Astrocyte (in vitro differentiated cells and primary cell): ENCODE data around the gene TOX3. TPM values are rescaled to one million over a fixed set of nuclear protein-coding genes. Genes with fewer than 3 reads are reported as not detected.

Source experiments
- DNase-seq: peaks from one replicate; pipeline ENCODE4 v3.0.0-alpha.2; 2010; ENCODE audit warnings: low read depth
- FAIRE-seq: peaks from 2 replicates; lab custom pipeline; 2011; peaks lifted over from hg19 to GRCh38; lab: Jason Lieb, UNC
- H2AFZ ChIP-seq: 2 replicates; pipeline ENCODE4 v1.6.0; 2012; ENCODE audit warnings: low read depth, low read length, inconsistent platforms
- H3K27ac ChIP-seq: 2 replicates; pipeline ENCODE4 v1.5.1; 2011; ENCODE audit warnings: low read depth, low read length, inconsistent platforms
- H3K27me3 ChIP-seq: 2 replicates; pipeline ENCODE4 v1.6.0; 2011; ENCODE audit warnings: low read length, inconsistent platforms; ENCODE audit not compliant: insufficient read depth
- H3K36me3 ChIP-seq: 2 replicates; pipeline ENCODE4 v1.5.1; 2011; ENCODE audit warnings: low read length, inconsistent platforms; ENCODE audit not compliant: insufficient read depth
- H3K4me1 ChIP-seq: 2 replicates; pipeline ENCODE4 v1.5.1; 2011; ENCODE audit warnings: low read length, inconsistent platforms; ENCODE audit not compliant: insufficient read depth
- H3K4me2 ChIP-seq: 2 replicates; pipeline ENCODE4 v1.6.0; 2012; ENCODE audit warnings: low read length, inconsistent platforms
- H3K4me3 ChIP-seq: 2 replicates; pipeline ENCODE4 v1.5.1; 2011; ENCODE audit warnings: low read depth, mild to moderate bottlenecking, low read length, inconsistent platforms; ENCODE audit not compliant: insufficient read depth
- H3K79me2 ChIP-seq: 2 replicates; pipeline ENCODE4 v1.6.0; 2012; ENCODE audit warnings: mild to moderate bottlenecking, low read length, inconsistent platforms; ENCODE audit not compliant: insufficient read depth
- H3K9ac ChIP-seq: 2 replicates; pipeline ENCODE4 v1.6.0; 2012; ENCODE audit warnings: mild to moderate bottlenecking, low read length, inconsistent platforms
- H3K9me3 ChIP-seq: 2 replicates; pipeline ENCODE4 v1.5.1; 2012; ENCODE audit warnings: low read depth, mild to moderate bottlenecking, low read length, inconsistent platforms; ENCODE audit not compliant: insufficient read depth
- H4K20me1 ChIP-seq: 2 replicates; pipeline ENCODE4 v1.6.0; 2012; ENCODE audit warnings: low read length, inconsistent platforms; ENCODE audit not compliant: insufficient read depth
- H3K27ac Mint-ChIP-seq: one replicate; pipeline ENCODE4 v1.8.0; 2021; ENCODE audit warnings: mild to moderate bottlenecking, mixed read lengths; ENCODE audit not compliant: unreplicated experiment
- H3K27me3 Mint-ChIP-seq: one replicate; pipeline ENCODE4 v1.8.0; 2021; ENCODE audit warnings: low read depth, mixed read lengths; ENCODE audit not compliant: unreplicated experiment
- H3K36me3 Mint-ChIP-seq: one replicate; pipeline ENCODE4 v1.8.0; 2021; ENCODE audit warnings: low read depth, mixed read lengths; ENCODE audit not compliant: unreplicated experiment
- H3K4me1 Mint-ChIP-seq: one replicate; pipeline ENCODE4 v1.8.0; 2021; ENCODE audit warnings: low read depth, mixed read lengths; ENCODE audit not compliant: unreplicated experiment
- H3K4me3 Mint-ChIP-seq: one replicate; pipeline ENCODE4 v1.8.0; 2021; ENCODE audit warnings: mild to moderate bottlenecking, moderate library complexity, mixed read lengths; ENCODE audit not compliant: unreplicated experiment
- H3K9me3 Mint-ChIP-seq: one replicate; pipeline ENCODE4 v1.8.0; 2021; ENCODE audit warnings: mild to moderate bottlenecking, mixed read lengths; ENCODE audit not compliant: unreplicated experiment
- EZH2 ChIP-seq: IDR thresholded peaks from 2 replicates; pipeline ENCODE4 v1.6.1; 2012; ENCODE audit warnings: mild to moderate bottlenecking, low read length, inconsistent platforms; ENCODE audit not compliant: insufficient read depth
- total RNA-seq: library from RNA; stranded (reverse); gene quantifications from 2 replicates; pipeline ENCODE4 v1.2.1, GENCODE V29; 2021
- TF ChIP-seq, protein P1 (sequence below): IDR thresholded peaks from 2 replicates; pipeline ENCODE4 v1.5.1; 2011; ENCODE audit warnings: low read depth, mild to moderate bottlenecking, inconsistent platforms, low read length, moderate library complexity; ENCODE audit not compliant: insufficient read depth

The TOX3 gene
- total RNA-seq, 1 donor from 2014 or later = 2.3 TPM

DNA sequence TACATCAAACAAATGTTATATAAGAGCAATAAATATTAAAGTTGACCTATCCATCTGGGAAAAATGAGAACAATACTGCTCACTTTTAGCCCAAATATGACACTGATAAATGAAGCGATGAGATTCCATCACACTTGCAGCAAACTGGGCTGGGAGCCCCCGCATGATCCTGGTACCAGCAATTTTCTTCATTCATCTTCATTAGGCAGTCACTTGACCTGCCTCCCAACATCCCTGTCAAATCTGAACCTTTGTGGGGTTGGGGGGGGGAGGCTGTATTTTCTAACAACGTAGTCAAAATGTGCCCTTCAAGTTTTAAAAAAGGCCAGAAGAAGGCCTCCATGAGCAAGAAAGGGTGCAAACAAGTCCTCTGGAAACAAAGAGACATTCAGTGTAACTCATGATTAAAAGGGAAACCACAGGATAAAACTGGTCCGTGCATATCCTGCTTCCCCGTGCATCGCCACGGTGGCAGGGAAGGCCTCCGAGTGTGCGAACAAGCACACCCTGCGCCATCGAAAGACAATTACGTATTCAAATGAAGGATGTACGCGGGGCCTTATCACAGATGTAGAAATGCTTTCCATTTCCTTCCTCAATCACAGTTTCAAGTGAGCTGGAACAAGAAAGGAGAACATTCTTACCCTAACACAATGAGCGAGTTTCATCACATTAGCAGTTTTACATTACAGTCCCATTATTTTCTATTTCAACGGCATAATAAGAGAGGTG is 48.4 kb downstream of the TOX3 start:
- peak overlapping the region; percentile 30 for H3K9ac ChIP-seq
- Mint-ChIP-seq H3K27me3 (no peaks in the 10 kb centered on the region), H3K27ac (peak overlapping the region; percentile 92), H3K4me3 (no peak overlapping the region), H3K36me3 (no peaks in the 10 kb centered on the region), H3K4me1 (peaks cover 5% of the 10 kb centered on the region), H3K9me3 (no peaks in the 10 kb centered on the region)
- H3K4me2 ChIP-seq = peak overlapping the region; percentile 74
- FAIRE-seq (no peak), DNase-seq (peak; percentile 8)
- H4K20me1 ChIP-seq = no peaks in the 10 kb centered on the region
- H3K27me3 ChIP-seq = no peaks in the 10 kb centered on the region
- H3K4me3 ChIP-seq = peak overlapping the region; percentile 20
- H3K9me3 ChIP-seq = no peaks in the 10 kb centered on the region
- no peaks in the 10 kb centered on the region for H3K79me2 ChIP-seq
- peak overlapping the region; percentile 80 for H2AFZ ChIP-seq
- H3K4me1 ChIP-seq = peaks cover 2% of the 10 kb centered on the region
- TF ChIP-seq, protein P1, sequence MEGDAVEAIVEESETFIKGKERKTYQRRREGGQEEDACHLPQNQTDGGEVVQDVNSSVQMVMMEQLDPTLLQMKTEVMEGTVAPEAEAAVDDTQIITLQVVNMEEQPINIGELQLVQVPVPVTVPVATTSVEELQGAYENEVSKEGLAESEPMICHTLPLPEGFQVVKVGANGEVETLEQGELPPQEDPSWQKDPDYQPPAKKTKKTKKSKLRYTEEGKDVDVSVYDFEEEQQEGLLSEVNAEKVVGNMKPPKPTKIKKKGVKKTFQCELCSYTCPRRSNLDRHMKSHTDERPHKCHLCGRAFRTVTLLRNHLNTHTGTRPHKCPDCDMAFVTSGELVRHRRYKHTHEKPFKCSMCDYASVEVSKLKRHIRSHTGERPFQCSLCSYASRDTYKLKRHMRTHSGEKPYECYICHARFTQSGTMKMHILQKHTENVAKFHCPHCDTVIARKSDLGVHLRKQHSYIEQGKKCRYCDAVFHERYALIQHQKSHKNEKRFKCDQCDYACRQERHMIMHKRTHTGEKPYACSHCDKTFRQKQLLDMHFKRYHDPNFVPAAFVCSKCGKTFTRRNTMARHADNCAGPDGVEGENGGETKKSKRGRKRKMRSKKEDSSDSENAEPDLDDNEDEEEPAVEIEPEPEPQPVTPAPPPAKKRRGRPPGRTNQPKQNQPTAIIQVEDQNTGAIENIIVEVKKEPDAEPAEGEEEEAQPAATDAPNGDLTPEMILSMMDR = no peak
- no peak for TF ChIP-seq EZH2
- H3K36me3 ChIP-seq = no peaks in the 10 kb centered on the region
- H3K27ac ChIP-seq = no peak overlapping the region

DNA sequence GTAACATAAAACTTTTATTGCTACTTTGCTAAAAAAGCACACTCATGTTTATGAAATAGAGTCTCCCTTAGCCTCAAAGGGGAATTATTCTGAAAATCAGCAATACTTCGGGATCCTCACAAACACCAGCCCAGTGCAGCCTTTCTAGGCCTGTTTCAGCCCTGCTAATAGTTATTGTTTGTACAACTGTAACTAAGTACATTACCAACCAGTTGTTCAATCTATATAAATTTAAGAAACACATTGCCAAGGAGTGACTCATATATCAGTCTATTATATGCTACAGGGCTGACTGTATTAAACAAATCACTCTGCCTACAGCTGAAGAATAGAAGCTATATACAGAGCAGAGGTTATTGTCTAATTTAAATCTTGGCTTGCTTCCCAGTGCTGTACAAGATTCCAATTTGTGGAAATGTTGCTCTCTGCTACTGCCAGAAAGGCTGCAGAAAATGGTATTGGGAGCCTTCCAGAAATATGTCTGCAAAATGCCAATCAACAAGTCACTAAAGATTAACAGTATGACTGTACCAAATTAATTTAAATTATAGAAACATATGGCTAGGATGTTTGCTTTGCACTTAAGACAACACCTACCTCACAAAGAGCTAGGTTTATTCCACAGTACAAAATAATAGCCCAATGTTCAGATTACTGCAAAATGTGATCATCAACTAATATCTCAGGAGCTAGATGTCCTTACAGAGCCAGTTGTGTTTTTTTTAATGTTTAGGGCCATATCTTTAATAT is 49.7 kb downstream of the TOX3 start:
- H3K4me1 Mint-ChIP-seq = peaks cover 5% of the 10 kb centered on the region
- Histone ChIP-seq H3K4me1 (peaks cover 2% of the 10 kb centered on the region), H3K36me3 (no peaks in the 10 kb centered on the region), H3K9ac (no peak overlapping the region), H4K20me1 (no peaks in the 10 kb centered on the region), H2AFZ (no peak overlapping the region), H3K9me3 (no peaks in the 10 kb centered on the region), H3K4me3 (no peak overlapping the region), H3K27ac (no peak overlapping the region), H3K79me2 (no peaks in the 10 kb centered on the region), H3K4me2 (no peak overlapping the region), H3K27me3 (no peaks in the 10 kb centered on the region)
- DNase-seq (peak; percentile 32), FAIRE-seq (no peak)
- no peak overlapping the region for H3K4me3 Mint-ChIP-seq
- no peaks in the 10 kb centered on the region for H3K9me3 Mint-ChIP-seq
- H3K27ac Mint-ChIP-seq = peak overlapping the region; percentile 38
- no peaks in the 10 kb centered on the region for H3K27me3 Mint-ChIP-seq
- H3K36me3 Mint-ChIP-seq = no peaks in the 10 kb centered on the region
- TF ChIP-seq, protein P1 = no peak
- TF ChIP-seq EZH2 = no peak
